GM19240 (cell line): Measurements from ENCODE around the gene TAC3.

ENCODE experiments used
- DNase-seq: peaks from one replicate; pipeline ENCODE4 v3.0.0; 2011; ENCODE audit warnings: low spot score; ENCODE audit not compliant: insufficient read length

TAC3 gene

DNA sequence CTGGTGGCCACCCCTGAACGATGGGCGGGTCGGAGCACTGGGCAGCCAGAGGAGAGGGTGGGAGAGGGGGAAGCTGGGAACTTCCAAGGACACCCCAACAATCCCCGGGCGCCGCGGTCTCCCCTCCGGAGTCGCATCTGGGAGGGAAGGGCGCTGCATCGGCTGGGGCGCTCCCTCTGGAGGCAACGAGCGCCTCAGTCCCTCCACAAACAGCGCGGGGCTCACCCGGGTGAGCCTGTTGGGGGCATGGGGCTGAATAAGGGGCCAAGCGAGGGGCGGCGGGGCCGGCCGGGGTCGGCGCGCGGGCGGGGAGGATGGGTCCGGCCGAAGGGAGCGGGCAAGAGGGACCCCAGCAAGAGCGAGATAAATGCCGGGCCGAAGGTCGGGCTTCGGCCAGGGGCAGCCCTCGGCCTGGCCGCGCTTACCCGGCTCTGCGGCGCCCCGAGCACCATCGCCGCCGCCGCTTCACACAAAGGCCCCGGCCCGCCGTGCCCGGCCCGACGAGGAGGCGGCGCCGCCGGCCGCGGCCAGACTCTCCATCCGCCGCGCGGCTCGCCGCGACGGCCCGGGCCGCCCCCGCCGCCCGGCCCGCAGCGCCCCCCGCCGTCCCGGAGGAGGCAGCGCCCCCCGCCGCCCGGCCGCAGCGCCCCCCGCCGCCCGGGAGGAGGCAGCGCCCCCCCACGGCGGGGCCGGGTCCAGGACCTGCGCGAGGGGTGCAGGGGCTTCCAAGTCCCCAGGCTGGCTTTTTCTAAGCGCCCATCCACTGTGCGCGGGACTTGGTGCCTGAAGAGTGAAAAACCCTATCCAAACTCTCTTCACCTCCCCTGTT, 10.1 kb downstream of the TAC3 start, which contains the start of gene ZBTB39:
Gene ZBTB39 (minus strand): TSS at position 567 of the 829 bp plus-strand sequence. CDS start 1,629 bp downstream, outside the sequence.
- DNase-seq, result peak; percentile 57

DNA sequence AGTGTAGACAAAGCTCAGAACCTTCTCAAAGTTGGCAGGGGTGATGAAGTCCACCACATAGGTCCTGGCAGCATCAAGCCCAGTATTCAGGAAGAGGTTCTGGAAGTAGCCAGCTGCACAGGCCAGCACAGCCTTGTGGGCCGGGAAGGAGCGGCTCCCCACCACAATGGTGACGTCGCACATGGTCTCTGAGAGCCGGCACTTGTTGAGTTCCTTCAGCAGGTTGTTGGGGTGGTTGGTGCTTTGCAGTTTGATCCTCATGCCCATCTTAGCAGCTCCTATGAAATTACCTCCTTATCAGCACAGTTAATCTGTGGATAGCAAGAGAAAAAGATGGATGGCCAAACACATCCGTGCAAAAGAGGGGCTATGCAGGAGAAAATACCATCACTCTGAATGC, 11.7 kb downstream of the TAC3 start:
- no peak for DNase-seq

DNA sequence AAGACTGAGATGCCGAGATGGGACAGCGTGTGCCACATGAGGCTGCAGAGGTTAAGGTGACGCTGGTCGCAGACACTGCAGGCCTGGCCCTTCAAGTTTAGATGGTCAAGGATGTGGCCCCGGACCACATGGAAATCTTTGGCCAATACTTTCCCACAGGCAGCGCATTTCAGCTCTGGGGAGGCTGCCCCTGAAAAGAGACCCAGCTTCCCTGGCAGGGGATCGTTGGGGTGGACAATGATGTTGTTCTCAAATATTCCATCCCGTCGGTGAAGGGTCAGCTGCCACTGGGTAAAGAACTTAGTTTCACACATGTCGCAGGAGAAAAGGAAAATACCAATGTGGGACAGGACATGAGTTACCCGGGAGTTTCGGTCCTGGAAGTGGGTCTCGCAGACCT, 12.9 kb downstream of the TAC3 start:
- DNase-seq, result no peak

DNA sequence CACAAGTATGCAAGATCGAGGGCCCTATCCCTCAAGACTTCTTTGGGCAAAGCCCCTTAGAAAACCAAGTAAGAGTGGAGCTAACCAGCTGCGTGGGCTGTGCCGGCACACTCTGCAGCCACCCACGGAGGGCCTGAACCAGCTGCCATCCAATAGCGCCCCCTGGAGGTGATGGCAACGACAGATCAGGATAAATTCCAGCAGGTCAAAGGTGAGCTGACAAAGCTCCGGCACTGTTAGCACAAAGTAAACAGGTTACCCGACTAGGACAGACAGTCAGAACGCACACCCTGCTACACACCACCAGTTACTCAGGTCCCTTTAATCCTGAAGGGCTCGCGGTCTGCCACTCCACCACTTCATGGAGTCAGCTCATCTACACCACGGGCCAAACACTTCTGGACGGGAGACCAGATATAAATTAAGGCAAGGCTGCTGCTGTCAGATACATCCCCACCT, 14.9 kb downstream of the TAC3 start:
- DNase-seq, result peak; percentile 70

DNA sequence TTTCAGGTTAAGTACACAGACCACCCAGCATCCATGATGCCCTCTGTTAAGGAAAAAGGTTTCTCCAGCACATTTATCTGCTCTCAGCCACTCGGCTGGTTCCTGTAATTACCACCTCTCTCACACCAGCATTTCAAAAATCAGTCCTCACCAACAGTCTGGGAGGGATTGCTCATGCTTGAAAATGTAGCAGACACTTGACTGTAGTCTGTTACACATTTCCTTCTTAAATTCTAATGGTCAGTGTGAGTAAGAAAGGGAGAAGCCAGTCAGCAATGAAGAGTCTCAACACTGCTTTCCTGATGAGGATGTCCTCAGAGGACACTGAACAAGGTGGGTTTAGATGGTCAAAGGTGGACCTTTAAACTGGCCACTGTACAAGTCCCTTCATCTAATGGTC, 15.9 kb downstream of the TAC3 start:
- no peak for DNase-seq

DNA sequence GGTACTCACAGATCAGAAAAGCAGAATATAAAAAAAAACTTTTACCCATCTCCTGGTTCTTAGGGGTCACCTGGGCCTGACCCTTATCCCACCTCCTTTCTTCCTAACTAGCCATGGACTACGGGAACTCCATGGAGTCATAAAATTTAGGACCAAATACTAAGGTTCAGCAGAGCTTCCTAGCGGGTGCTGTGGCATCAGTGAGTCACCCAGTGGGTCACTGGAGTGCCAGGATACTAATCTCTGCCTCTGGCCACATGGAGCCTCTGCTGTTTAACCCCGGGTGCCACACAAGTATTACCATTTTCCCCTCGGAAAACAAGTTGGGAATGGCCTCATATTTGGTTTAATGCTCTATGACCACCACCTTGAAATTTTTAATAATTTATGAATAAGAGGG, 16.9 kb downstream of the TAC3 start:
- DNase-seq, result no peak

DNA sequence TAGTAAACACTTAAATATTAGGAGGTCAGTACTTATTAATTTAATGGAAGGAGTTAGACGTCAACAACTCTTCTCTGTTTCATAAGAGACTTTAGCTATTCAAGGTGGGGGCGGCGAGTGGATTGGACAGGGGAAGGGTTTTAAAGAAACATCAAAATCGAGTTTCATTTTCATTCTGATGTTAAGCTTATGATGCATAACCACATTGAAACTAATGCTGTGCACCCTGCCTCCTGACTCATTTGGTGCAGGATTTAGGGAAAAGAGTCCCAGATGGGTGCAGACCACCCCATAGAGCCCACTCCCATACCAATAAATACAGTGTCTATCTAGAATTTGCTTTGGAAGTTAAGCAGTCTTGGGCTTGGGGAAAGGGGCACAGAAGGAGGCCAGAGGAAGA, 17.3 kb downstream of the TAC3 start:
- DNase-seq, result peak; percentile 78

DNA sequence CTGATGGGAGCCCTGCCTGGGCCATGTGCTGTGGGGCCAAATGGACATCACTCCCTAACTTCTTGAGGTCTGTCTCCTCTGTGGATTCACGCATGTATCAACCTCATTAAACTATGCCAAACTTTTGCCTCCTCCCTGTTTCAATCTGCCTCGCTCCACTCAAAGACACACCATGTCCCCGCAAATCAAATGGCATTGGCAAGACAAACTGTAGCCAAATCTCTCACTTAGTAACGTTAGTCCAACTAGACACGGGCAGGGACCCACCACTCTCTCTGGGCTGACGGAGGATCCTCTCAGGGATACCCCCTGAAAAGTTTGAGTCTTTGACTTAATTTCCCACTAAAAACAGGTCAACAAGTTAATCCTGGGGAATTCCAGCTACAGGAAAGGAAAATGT, 18.0 kb downstream of the TAC3 start:
- DNase-seq, result no peak

DNA sequence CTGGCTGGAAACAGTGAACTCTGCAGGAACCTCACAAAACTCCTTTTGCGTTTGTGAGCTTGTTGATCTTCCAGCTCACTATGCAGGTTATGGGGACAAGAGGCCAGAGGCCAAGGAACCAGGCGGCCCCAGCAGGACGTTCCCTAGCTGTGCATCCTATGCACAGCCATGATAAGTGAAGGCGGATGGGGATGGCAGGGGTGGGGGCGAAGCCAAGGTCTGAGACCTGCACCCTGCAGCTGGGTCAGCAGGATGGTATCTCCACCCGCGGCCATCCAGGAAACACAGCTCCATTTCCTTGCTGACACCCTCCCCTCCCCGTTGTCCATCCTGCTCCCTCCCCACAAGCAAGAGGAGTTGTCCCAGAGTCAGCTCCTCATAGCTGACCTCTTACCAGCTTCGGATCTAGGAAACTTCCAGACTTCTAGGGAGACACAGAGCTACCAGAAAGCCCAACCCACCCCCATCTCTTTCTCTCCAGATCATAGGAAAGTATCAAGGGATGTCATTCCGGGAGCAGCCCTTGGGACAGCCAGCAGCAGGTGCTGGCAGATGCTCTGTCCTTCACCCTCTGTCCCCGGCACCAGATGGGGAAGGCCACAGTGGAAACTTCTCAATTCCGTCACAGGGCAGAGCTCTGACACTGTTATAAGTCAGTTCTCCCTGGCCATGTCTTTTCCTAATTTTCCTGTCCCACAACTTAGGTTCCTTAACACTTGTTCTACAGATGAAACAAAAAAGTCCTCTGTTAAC, 19.4 kb downstream of the TAC3 start:
- DNase-seq, result no peak

DNA sequence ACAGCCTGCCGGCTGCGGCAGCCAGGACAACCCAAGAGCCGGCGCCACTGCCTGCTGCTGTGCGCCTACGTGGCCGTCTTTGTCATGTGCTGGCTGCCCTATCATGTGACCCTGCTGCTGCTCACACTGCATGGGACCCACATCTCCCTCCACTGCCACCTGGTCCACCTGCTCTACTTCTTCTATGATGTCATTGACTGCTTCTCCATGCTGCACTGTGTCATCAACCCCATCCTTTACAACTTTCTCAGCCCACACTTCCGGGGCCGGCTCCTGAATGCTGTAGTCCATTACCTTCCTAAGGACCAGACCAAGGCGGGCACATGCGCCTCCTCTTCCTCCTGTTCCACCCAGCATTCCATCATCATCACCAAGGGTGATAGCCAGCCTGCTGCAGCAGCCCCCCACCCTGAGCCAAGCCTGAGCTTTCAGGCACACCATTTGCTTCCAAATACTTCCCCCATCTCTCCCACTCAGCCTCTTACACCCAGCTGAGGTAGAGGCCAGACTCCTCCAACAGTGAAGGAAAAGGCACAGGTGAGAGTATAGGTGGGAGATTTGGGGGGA, 20.3 kb downstream of the TAC3 start:
- no peak for DNase-seq

DNA sequence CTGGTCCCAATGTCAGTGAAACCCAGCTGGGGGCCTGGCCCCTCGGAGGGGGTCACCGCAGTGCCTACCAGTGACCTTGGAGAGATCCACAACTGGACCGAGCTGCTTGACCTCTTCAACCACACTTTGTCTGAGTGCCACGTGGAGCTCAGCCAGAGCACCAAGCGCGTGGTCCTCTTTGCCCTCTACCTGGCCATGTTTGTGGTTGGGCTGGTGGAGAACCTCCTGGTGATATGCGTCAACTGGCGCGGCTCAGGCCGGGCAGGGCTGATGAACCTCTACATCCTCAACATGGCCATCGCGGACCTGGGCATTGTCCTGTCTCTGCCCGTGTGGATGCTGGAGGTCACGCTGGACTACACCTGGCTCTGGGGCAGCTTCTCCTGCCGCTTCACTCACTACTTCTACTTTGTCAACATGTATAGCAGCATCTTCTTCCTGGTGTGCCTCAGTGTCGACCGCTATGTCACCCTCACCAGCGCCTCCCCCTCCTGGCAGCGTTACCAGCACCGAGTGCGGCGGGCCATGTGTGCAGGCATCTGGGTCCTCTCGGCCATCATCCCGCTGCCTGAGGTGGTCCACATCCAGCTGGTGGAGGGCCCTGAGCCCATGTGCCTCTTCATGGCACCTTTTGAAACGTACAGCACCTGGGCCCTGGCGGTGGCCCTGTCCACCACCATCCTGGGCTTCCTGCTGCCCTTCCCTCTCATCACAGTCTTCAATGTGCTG, 21.0 kb downstream of the TAC3 start:
- DNase-seq, result no peak

DNA sequence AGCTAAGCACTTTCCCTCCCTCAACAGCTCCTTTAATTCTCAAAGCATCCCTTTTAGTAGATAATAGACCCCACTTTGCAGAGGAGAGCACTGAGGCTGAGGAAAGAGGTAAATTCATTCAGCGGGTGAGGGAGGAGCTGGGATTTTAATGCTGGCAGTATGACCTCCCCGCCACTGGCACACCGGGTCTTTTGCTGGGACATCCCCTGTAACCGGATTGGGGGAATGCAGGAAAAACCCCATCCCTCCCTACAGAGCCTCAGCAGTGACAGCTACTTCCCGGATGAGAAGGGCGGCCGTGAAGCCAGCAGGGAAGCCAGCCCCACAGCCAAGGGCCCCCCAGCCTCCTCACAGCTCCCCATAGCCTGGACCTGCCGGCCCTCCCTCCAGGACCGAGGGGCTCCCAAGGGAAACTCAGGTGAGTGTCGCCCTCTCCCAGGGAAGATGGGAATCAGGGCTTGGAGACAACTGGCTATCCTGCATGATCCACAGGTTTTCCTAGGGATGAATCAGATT, 22.0 kb downstream of the TAC3 start:
- DNase-seq, result no peak

DNA sequence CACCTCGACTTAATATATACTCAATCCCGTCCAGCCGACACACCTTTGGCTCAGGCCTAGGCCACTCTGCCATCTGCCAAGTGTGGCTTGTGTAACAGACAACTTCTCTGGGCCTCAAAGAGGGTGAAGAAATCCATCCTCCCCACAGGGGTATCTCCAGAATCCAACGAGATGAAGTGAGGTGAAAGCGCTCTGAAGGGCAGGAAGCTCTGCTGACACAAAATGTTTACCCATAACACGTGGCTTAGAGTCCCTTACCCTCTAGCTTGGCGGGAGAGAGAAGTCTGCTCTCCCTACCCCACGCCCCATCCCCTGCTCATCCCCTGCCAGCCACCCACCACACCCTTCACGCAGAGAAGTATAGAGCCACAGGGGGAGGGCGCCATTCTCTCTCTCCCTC, 23.0 kb downstream of the TAC3 start:
- no peak for DNase-seq

DNA sequence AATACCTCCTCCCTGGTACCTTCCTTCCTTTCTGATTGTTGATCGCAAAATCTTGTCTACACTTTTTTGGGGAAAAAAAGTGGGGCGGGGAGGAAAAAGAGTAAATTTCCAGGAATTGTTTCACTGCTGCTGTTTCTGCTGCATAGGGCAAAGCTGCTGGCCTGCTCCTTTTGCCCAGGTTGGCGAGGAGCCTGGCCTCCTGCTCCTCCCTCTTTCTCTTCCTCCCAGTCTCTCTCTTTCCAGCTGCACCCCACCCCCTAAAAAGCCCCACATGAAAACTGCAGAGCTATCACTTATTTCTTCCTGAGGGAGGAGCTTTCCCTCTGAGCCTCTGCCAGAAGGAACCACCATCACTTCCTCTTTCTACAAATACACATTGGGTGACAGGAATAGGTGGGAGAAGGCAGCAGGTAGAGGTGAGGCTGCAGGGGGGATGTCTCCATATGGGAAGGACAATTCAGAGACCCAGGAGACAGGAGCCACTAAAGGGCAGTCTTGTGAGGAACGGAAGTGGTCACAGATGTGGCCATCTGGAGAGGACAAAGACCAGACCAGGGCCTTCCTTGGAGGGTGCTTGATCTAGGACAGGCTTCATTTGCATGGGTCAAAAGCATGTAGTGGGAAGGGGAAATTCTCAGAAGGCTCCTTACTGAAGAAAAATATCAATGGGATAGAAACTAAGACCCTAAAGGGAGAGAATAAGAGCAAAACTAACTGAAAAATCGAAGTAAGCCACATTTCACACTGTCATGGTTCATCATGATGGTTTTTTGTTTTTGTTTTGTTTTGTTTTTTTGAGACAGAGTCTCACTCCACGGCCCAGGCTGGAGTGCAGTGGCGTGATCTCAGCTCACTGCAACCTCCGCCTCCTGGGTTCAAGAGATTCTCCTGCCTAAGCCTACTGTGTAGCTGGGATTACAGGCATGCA, 24.7 kb downstream of the TAC3 start:
- DNase-seq, result no peak

DNA sequence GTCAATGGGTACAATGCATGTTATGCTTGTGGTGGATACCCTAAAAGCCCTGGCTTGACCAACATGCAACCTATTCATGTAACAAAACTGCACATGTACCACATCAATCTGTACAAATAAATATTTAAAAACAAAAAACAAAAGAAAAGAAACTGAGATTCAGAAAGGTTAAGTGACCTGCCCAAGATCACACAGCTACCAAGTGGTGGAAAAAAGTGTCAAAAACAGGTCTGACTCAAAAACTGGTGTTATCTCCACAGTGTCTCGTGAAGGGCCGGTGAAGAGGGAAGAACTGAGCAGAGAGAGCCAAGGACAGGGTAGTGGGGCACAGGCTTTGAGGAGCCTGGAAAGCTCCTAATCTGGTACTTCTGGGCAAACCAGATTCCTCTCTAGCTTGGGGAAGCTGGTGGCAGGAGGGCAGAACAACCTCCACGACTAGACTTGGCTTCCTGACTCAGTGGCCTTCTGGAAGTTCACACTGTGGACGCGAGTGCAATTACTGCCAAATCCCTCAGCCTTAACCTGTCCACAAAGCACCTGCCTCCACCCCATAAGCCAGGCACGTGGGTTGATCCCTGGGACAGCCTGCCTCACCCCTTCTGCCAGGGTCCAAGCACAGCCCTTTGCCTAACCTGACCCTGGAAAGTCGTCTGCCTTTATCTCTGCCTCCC, 25.5 kb downstream of the TAC3 start:
- DNase-seq, result no peak

DNA sequence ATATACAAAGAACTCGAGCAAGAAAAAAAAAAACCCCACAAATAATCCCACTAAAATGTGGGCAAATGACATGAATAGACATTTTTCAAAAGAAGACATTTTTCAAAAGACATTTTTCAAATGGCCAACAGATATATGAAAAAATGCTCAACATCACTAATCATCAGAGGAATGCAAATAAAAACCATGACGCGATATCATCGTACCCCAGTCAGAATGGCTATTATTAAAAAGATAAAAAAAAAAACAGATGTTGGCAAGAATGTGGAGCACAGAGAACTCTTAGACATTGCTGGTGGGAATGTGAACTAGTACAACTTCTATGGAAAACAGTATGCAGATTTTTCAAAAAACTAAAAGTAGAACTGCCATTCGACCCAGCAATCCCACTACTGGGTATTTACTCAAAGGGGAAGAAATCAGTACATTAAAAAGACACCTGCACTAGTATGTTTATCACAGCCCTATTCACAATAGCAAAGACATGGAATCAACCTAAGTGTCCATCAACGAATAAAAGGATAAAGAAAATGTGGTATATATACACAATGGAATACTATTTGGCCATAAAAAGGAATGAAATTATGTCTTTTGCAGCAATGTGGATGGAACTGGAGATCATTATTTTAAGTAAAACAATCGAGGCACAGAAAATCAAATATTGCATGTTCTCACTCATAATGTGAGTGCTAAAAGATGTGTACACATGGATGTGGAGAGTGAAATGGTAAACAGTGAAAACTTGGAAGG, 26.3 kb downstream of the TAC3 start:
- DNase-seq, result no peak

DNA sequence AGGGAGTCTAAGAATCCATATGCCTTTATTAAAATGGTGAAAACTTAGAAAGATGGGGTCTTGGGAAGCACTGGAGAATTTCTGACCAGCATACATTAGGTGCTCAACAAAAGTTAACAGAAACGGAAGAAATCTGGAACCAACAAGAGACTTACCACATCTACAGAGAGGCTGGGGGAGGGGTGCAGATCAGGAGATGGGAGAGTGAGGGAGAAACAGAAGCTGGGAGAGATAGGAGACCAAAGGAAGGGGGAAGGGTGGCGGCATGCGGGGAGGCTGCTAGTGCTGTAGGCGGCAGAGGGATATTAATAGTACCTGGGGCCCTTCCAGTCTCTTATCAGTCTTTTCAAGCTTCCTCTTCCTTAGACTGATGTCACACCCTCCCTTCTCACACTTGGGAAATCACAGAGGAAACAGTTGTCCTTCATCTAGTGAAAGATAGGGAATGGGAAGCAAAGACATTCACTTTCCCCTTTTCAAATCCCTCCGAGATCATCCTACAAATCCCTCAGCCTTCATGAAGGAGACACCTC, 28.1 kb downstream of the TAC3 start:
- DNase-seq, result no peak

DNA sequence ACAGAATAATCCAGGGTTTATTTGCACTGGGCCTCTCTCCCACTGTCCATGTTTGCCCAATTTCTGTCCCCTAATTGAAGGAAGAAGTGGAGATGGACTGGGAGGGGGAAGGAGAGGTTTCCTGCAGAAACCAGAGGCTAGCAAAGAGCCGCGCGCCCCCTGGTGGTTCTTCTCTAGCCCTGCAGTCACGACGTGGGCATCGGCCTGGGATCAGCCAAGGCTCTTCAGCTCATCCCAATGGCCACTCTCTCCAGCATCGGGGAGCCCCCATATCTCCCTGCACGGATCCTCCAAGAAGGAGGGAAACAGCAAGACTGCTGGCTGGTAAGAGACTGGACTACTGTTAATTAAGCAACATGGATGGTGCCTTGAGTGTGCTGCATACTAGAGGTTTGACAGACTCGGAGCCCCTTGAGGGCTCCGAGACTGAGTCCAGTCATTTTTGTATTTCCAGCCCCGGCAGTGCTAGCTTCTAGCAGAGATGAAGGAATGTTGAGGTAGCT, 28.7 kb downstream of the TAC3 start:
- peak; percentile 72 for DNase-seq

DNA sequence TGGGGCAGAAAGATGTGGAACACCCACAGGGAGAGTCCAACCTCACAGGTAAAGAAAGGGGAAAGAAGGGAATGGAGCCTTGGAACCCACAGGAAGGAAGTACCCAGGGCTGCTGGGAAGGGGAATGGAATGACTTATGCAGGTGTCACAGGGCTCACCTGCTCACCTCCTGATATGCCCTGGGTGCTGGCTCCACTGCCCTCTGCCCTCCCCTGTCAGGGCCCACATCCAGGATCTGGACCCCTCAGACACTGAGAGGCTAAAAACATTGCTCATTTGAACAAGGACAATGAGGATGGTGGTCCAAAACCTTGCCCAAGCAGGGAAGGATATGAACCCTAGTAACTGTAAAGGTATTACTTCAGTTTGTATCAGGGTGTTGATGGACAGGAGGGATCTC, 29.3 kb downstream of the TAC3 start:
- DNase-seq, result no peak
